GM12878 (cell line): Measurements from ENCODE around the gene RTCB. TPM values are rescaled to one million over a fixed set of nuclear protein-coding genes. Genes with fewer than 3 reads are reported as not detected.

Experiments
- ATAC-seq: fragments of 200-7000 bp; cut with Tn5 transposase; 3 replicates; pipeline ENCODE4 v1.9.1; 2020; ENCODE audit warnings: mild to moderate bottlenecking, moderate library complexity
- BruUV-seq: library from RNA; stranded (reverse); fragments of 400-500 nt; replicated peaks from 2 replicates; lab custom pipeline; 2021; lab: Mats Ljungman, UMichigan
- CTCF ChIA-PET: fragments of 300-600 bp; sonication (Branson Sonifier 250); formaldehyde crosslinking; extraction: SDS; loops from one replicate; lab custom pipeline; 2021; ENCODE audit warnings: inconsistent platforms; lab: Yijun Ruan, JAX
- POLR2A ChIA-PET: fragments of 350-600 bp; formaldehyde crosslinking; extraction: SDS; loops from one replicate; lab custom pipeline; 2021; ENCODE audit warnings: inconsistent platforms; lab: Charles Lee
- RAD21 ChIA-PET: fragments of 300-600 bp; sonication (Branson Sonifier 250); formaldehyde crosslinking; loops from one replicate; lab custom pipeline; 2023; ENCODE audit warnings: antibody characterized with exemption; ENCODE audit not compliant: unreplicated experiment; lab: Charles Lee
- SMC1A ChIA-PET: fragments of 300-600 bp; sonication (Branson Sonifier 250); formaldehyde crosslinking; loops from one replicate; lab custom pipeline; 2023; ENCODE audit not compliant: unreplicated experiment, uncharacterized antibody; lab: Charles Lee
- DNase-seq: peaks from one replicate; pipeline ENCODE4 v3.0.0-alpha.2; 2011; ENCODE audit warnings: low read depth, low spot score
- FAIRE-seq: peaks from 3 replicates; lab custom pipeline; 2011; peaks lifted over from hg19 to GRCh38; lab: Jason Lieb, UNC
- H2AFZ ChIP-seq: 2 replicates; pipeline ENCODE4 v1.6.0; 2011; ENCODE audit warnings: low read depth, low read length, control low read depth; ENCODE audit not compliant: control insufficient read depth
- H3K27ac ChIP-seq: 2 replicates; pipeline ENCODE4 v1.5.1; 2011; ENCODE audit warnings: control low read depth; ENCODE audit not compliant: control insufficient read depth, insufficient read depth
- H3K27me3 ChIP-seq, 2 experiments: replicated peaks in 1 of 2; 2 replicates each; pipeline versions ENCODE4 v1.6.0 to v1.6.1; 2011; ENCODE audit warnings: low read length in 1 of 2; ENCODE audit not compliant: control insufficient read depth in 2 of 2, insufficient read depth in 2 of 2
- H3K36me3 ChIP-seq, 2 experiments: 2 replicates each; pipeline ENCODE4 v1.5.1; 2011; ENCODE audit warnings: low read length in 1 of 2; ENCODE audit not compliant: control insufficient read depth in 2 of 2, insufficient read depth in 2 of 2
- H3K4me1 ChIP-seq: 2 replicates; pipeline ENCODE4 v1.6.1; 2011; ENCODE audit warnings: mild to moderate bottlenecking, low read length, moderate library complexity, mixed read lengths; ENCODE audit not compliant: control insufficient read depth, insufficient read depth
- H3K4me2 ChIP-seq: 2 replicates; pipeline ENCODE4 v1.6.0; 2011; ENCODE audit warnings: control low read depth; ENCODE audit not compliant: control insufficient read depth, insufficient read depth
- H3K4me3 ChIP-seq: fragments of 200-600 bp; sonication (generic); 2 replicates; pipeline ENCODE4 v1.5.1; 2016
- H3K79me2 ChIP-seq: 2 replicates; pipeline ENCODE4 v1.6.0; 2011; ENCODE audit warnings: low read length; ENCODE audit not compliant: control insufficient read depth, insufficient read depth
- H3K9ac ChIP-seq: 2 replicates; pipeline ENCODE4 v1.8.0; 2011; ENCODE audit warnings: low read length, control low read depth, mixed read lengths; ENCODE audit not compliant: control insufficient read depth, insufficient read depth
- H3K9me3 ChIP-seq: replicated peaks from 3 replicates; pipeline ENCODE4 v1.5.1; 2011; ENCODE audit warnings: mild to moderate bottlenecking, low read length; ENCODE audit not compliant: control insufficient read depth, insufficient read depth
- H4K20me1 ChIP-seq: 2 replicates; pipeline ENCODE4 v1.6.0; 2011; ENCODE audit not compliant: control insufficient read depth, insufficient read depth
- MXI1 ChIP-seq: fragments of 150-350 bp; IDR thresholded peaks from 2 replicates; pipeline ENCODE4 v1.6.1; 2011; ENCODE audit warnings: low read depth, mild to moderate bottlenecking, inconsistent platforms, low read length, improper control_type of control experiment
- SMC3 ChIP-seq: IDR thresholded peaks from 2 replicates; pipeline ENCODE4 v1.6.1; 2011; ENCODE audit warnings: low read length, improper control_type of control experiment, borderline replicate concordance
- WGBS: methylation state at CpG from one replicate; pipeline ENCODE4 v1.1.6; 2016; ENCODE audit warnings: low lambda C conversion rate; ENCODE audit not compliant: insufficient replicate concordance, insufficient coverage; ENCODE audit errors: missing lambda C conversion rate; 5-methylcytosine and 5-hydroxymethylcytosine counted together
- in situ Hi-C: fragments of 300-500 bp; cut with MboI; formaldehyde crosslinking; loops from 9 replicates; pipeline ENCODE4 v1.14.3; 2018; ENCODE audit warnings: mixed read lengths
- intact Hi-C: fragments of 100-400 bp; cut with micrococcal nuclease; formaldehyde crosslinking; loops from one replicate; pipeline ENCODE4 v1.14.2; 2022; ENCODE audit not compliant: unreplicated experiment
- polyA plus RNA-seq, 11 experiments: library from polyadenylated mRNA; depleted of rRNA in 4 of 11; unstranded in 6 of 11; stranded (reverse) in 5 of 11; fragments of >200 nt; fragmentation: Nextera tagmentation in 4 of 11; fragmentation: Illumina TruSeq in 1 of 11; extraction: Ambion mirVana in 4 of 11; extraction: Trizol in 1 of 11; gene quantifications; 1 replicate in 1 of 11; 2 replicates in 10 of 11; pipeline versions ENCODE4 v1.2.1 to v1.2.3, GENCODE V29; 2011 to 2016; ENCODE audit warnings: inconsistent platforms in 2 of 11, missing spikeins in 2 of 11, low read depth in 1 of 11
- total RNA-seq, 4 experiments: library from RNA; depleted of rRNA in 3 of 4; stranded (reverse); fragments of >200 nt in 3 of 4; fragmentation: Illumina TruSeq in 1 of 4; extraction: Trizol in 1 of 4; gene quantifications; 2 replicates each; pipeline versions ENCODE4 v1.2.1 to v1.2.3, GENCODE V29; 2013 to 2021
- TF ChIP-seq, protein P1 (sequence below), 3 experiments: IDR thresholded peaks in 2 of 3; conservative IDR thresholded peaks in 1 of 3; 2 replicates each; pipeline ENCODE4 v1.5.1; 2011; ENCODE audit warnings: low read depth in 3 of 3, low read length in 3 of 3, mild to moderate bottlenecking in 3 of 3, control low read depth in 2 of 3, moderate library complexity in 2 of 3, inconsistent platforms in 1 of 3, mixed read lengths in 1 of 3; ENCODE audit not compliant: control insufficient read depth in 2 of 3, insufficient read depth in 1 of 3; ENCODE audit errors: extremely low read depth in 1 of 3

RTCB gene
- total and polyA plus RNA-seq, 10 of the 15 experiments (the other 5 are each of a cell fraction or from before 2014, with no cell fraction given), result 88.4 to 203 (median 106) TPM

DNA sequence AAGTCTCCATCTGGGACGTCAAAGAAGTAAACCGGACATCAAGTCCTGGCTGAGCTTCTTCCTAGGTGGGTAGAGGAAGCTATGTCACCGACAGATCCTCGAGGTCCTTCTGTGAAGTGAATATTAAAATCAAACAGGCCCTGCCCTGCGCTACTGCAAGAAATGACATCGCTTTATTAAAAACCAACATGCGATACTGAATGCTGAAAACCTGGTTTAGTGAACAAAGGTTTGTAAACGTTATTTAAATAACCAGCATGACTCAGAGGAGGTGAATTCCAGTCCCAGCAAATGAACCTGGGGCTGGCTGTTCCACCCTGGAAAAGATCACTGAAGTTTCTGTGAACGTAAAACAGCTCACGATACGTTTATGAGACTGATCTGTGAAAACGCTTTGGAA, 645 bp downstream of the RTCB start:
- FAIRE-seq (peak; percentile 65), ATAC-seq (peak; percentile 19)
- intact Hi-C loops, result no loop called here
- POLR2A ChIA-PET, result interaction anchor here (1.7 kb wide), 1 partner anchor 64 kb away, joined by 7 read pairs; the partner anchor contains the start of gene FBXO7
- WGBS, result 2% methylated on average over 12 of the region's 12 CpGs
- Histone ChIP-seq H3K27ac (peak overlapping the region; percentile 85), H3K4me2 (peak overlapping the region; percentile 84), H3K4me3 (peak overlapping the region; percentile 81), H3K36me3 (no peaks in the 10 kb centered on the region; a peak in 1 of 4 replicates), H3K9me3 (no peaks in the 10 kb centered on the region), H4K20me1 (no peaks in the 10 kb centered on the region)
- in situ Hi-C loops, result no loop called here
- TF ChIP-seq MXI1, result 0 out of 2 replicates have a peak, but pooled peaks have one; percentile 30
- TF ChIP-seq SMC3, result no peak
- TF ChIP-seq, protein P1, sequence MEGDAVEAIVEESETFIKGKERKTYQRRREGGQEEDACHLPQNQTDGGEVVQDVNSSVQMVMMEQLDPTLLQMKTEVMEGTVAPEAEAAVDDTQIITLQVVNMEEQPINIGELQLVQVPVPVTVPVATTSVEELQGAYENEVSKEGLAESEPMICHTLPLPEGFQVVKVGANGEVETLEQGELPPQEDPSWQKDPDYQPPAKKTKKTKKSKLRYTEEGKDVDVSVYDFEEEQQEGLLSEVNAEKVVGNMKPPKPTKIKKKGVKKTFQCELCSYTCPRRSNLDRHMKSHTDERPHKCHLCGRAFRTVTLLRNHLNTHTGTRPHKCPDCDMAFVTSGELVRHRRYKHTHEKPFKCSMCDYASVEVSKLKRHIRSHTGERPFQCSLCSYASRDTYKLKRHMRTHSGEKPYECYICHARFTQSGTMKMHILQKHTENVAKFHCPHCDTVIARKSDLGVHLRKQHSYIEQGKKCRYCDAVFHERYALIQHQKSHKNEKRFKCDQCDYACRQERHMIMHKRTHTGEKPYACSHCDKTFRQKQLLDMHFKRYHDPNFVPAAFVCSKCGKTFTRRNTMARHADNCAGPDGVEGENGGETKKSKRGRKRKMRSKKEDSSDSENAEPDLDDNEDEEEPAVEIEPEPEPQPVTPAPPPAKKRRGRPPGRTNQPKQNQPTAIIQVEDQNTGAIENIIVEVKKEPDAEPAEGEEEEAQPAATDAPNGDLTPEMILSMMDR (IDR thresholded peaks at IDR 0.05 in 2 of 3, conservative IDR thresholded peaks at IDR 0.05 in 1 of 3; ENCODE audit: control insufficient read depth in 2 of 3, extremely low read depth in 1 of 3, insufficient read depth in 1 of 3, low read depth in 3 of 3, low read length in 3 of 3), result 0 out of 6 replicates have a peak, but pooled peaks of 1 of the 3 experiments have one; percentile 2
- TF ChIP-seq, all 136 proteins: peak for 2
- peak overlapping the region; percentile 96 for H3K9ac ChIP-seq
- ChIA-PET SMC1A (interaction anchor here (0.6 to 3.1 kb wide), 8 partner anchors 9 to 801 kb away, joined by 3 to 28 read pairs (median 4); partner anchors contain the start of gene FBXO7), CTCF (interaction anchor here (0.6 to 3.8 kb wide), 5 partner anchors 10 to 271 kb away, joined by 4 to 39 read pairs (median 8); partner anchors contain the start of gene FBXO7), RAD21 (interaction anchor here (1.0 to 2.4 kb wide), 2 partner anchors 33 to 64 kb away, joined by 3 to 26 read pairs; partner anchors contain the start of gene FBXO7)
- BruUV-seq, result no TSS peak
- H3K27me3 ChIP-seq, result no peaks in the 10 kb centered on the region
- no peak for DNase-seq
- H3K4me1 ChIP-seq, result peaks cover 17% of the 10 kb centered on the region; the same call in 1 of the 2 replicates
- H2AFZ ChIP-seq, result peak overlapping the region; percentile 96
- peaks cover 27% of the 10 kb centered on the region for H3K79me2 ChIP-seq
